HG03575 (cell line): ENCODE results near the gene BAG3.
A peak's percentile ranks its signal among the peaks of the same experiment; 100 is the strongest.

Experiments
- ATAC-seq: cut with Tn5 transposase; IDR thresholded peaks from one replicate; pipeline ENCODE4 v1.9.1; 2021; ENCODE audit not compliant: unreplicated experiment, insufficient number of reproducible peaks, low FRiP score; ENCODE audit errors: extremely low read depth

BAG3 gene

DNA sequence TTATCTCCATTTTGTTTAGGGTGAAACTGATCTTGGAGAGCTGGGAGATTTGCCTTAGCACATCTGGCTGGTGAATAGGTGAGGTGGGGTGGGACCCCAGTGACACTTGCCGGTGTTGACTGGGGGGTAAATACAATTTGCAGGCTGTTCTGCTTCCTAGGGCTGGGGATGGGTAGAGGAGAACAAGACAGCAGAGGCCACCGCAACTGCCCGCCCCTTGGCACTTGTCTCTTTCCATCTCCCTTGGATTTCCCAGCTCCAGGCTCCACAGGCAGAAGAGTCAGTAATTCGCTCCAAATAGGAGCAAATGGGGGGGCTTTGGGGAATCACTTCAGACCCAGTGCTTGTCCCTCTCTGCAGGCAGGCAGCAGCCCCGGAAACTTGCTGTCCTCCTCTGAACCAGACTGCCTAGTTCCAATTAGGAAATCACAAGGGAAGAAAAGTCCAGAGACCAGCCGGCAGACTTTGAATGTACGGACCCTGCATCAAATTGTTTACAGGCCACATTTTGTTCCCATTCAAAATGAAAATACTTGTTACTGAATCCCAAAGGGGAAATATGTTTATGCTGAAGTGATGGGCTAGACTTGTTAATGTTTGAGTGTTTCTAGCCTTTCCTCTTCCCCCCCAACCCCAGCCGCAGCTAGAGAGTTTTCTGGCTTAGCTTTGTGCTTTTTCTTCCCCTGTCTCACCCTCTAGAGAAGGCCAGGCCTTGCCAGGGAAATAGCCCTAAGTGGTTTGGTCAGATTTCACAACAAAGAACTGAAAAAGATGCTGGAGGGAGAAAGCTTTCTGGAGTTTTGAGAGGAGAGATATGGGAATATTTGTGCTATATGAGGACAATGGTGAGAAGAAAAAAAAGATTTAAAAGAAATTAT, 64.7 kb downstream of the BAG3 start:
- ATAC-seq = no peak

DNA sequence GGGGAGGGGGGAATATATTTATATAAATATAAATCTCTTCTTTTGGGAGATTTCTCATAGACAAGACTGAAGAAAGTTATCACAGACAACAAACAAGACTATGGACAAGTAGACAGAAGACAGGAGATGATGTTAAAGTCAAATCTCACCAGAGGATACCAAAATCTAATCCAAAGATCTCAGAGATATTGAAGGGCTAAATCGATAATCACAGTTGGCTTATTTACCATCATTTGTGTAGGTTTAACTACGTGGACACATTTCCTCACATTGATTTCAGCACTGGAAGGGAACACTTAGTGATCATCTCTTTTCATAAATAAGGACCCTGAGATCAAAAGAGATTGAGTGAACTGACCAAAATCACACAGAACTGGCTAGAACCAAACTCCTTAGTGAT, 72.0 kb downstream of the BAG3 start:
- ATAC-seq = no peak

DNA sequence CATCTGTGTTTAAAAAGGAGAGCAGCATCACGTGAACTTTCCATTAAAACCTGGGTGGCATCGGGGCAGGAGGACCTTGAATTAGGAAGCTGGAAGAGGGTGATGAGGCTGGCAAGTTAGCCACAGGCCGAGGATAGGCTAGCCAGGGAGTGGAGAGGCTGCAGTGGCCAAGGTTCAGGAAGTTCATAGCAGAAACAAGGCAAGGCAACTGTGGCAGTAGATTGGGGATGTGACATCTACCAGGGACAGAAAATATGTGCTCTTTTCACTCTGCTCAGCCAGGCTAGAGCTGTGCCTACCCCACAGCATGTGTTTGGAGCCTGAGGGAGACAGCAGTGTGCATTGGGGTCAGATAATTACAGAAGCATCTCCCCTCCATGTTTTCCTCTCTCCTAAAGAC, 72.4 kb downstream of the BAG3 start:
- ATAC-seq = no peak

DNA sequence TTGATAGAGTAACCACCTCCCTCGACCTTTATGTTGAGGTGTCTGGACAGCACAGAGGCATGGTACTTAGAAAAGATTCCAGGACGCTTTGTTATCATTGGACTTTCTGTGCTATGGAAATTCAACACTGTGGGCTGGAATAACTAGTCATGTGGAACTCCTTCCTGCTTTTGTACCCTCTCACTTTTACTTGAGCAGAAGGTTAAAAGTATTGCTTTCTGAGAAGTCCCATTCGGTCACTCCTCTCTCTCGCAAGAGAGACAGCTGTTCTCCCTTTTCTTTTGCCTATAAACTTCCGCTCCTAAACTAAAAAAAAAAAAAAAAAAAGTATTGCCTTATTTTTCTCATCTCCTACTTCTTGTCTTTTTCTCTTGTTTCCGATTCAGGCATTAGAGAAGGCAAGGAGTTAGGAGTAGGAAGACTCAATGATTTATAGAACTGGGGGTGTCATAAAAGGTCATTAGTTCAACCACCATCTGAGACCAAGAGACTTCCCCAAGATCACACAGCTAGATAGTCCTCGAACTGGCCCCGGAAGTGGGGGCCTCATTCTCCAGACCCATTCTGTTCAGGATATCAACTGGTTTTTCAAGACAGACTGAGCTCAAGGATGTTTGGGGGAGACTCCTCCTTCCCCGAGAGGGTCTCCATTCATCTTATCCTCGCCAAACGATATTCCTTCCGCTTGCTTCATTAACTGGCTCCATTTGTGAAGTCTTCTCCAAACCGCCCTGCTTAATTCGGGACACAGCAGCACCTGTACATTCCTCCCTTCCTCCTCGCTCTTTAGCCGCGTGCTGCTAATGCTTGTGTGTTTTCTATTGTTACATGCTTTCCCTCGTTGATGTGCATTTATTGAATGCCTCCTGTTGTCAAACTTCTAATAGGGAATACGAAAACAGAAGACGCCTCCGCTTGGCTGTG, 73.7 kb downstream of the BAG3 start:
- no peak for ATAC-seq

DNA sequence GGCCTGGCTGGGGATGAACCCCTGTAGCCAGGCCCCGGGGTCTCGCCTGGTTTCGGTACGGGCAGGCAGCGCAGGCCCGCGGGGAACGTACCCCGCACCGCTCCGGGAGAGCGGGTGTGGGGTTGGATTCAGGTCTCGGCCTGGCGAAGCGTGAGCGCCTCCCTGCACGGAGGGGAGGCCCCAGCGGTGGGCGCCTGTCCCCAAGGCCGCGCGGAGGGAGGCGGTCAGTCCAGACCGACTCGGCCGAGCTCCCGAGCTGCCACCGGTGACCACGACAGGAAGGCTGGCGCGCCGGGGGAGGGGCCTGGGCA, 74.3 kb downstream of the BAG3 start:
- ATAC-seq = no peak

DNA sequence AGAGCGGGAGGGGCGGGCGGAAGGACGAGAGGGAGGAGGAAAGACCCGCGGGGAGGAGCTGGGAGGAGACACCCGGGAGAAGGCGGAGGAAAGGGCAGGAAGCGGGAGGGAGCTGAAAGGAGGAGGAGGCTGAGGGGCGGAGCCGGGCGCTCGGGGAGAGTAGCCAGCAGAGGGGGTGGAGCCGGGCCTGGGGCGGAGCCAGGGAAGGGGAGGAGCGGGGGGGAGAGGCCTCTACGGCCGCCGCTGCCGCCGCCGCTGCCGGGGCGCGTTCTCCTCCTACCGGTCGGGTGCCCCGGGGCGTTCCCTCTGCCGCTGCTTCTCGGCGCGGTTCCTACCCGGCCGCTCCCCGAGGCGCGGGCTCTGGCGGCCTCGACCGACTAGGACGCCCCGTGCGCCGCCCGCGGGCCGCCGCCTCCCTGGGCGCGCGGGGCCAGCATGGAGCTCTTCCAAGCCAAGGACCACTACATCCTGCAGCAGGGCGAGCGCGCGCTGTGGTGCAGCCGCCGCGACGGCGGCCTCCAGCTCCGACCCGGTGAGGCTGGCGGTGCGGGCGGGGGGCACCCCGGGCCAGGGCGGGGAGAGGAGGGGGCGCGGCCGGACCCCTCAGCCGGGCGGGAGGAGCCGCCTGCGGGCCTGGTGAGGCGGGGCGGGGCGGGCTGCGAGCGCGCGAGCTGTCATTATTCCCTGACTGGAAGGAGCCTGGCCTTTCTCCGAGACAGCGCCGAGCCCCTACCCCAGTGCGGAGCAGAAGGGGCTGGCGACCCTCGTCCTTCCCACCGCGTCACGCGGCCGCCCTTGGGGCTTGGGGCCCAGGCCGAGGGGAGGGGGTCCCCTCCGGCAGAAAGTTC, 74.9 kb downstream of the BAG3 start, which contains the start of gene INPP5F:
TSS of gene INPP5F (plus strand) at position 223 of the 848 bp plus-strand sequence. CDS start at position 436, 213 bp downstream.
- peak; percentile 70 for ATAC-seq

DNA sequence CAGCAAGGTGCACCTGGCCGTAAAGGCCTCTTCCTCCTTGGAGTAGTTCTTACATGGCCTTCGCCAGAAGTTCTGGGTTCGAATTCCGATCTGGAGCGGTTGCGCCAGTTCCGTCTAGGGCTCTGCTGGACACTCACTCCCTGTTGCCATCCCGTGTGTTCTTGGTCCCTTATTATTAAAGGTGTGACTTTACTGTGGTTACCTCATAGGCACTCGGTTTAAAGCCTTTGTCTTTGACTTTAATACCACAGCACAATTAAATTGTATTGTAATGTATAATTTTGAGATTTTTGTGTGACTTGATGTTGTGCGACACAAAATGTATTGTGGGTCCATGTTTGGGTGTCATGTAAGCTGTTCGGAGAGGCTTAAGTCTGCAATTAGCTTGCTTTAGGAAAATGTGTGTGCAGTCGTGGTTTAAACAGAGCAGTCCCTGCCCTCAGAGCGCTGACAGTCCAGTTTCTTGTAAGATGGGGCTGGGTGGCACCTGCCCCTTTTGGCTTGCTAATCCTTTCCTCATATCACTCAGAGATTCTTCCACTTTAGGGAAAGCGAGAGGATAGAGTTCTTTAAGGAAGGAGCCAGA, 75.6 kb downstream of the BAG3 start:
- ATAC-seq = no peak
